Esophagus muscularis mucosa (tissue), 4 donors: ENCODE measurements around the gene PRR14.

Experiments
- EP300 ChIP-seq: sonication (generic); formaldehyde crosslinking; IDR thresholded peaks from one replicate; pipeline ENCODE4 v1.6.1; 2017; ENCODE audit warnings: antibody characterized with exemption
- POLR2A ChIP-seq: fragments of 450-650 bp; IDR thresholded peaks from one replicate; pipeline ENCODE4 v1.6.1; 2017; ENCODE audit warnings: antibody characterized with exemption, moderate library complexity, mild to moderate bottlenecking, low read depth
- POLR2AphosphoS5 ChIP-seq, 2 donors: sonication (generic); formaldehyde crosslinking; IDR thresholded peaks; one replicate each; pipeline ENCODE4 v1.6.1; 2017; ENCODE audit warnings: antibody characterized with exemption in 2 of 2
- TF ChIP-seq, protein P1 (sequence below), 3 experiments: fragments of 200-600 bp in 2 of 3; fragments of 450-650 bp in 1 of 3; sonication (generic) in 2 of 3; IDR thresholded peaks; one replicate each; pipeline ENCODE4 v1.5.1; 2017 to 2019; ENCODE audit warnings: antibody characterized with exemption in 3 of 3, mild to moderate bottlenecking in 2 of 3, moderate library complexity in 1 of 3

GRCh38 chr16:30663038-30663437, 12.3 kb downstream of the PRR14 start:
- TF ChIP-seq, protein P1, sequence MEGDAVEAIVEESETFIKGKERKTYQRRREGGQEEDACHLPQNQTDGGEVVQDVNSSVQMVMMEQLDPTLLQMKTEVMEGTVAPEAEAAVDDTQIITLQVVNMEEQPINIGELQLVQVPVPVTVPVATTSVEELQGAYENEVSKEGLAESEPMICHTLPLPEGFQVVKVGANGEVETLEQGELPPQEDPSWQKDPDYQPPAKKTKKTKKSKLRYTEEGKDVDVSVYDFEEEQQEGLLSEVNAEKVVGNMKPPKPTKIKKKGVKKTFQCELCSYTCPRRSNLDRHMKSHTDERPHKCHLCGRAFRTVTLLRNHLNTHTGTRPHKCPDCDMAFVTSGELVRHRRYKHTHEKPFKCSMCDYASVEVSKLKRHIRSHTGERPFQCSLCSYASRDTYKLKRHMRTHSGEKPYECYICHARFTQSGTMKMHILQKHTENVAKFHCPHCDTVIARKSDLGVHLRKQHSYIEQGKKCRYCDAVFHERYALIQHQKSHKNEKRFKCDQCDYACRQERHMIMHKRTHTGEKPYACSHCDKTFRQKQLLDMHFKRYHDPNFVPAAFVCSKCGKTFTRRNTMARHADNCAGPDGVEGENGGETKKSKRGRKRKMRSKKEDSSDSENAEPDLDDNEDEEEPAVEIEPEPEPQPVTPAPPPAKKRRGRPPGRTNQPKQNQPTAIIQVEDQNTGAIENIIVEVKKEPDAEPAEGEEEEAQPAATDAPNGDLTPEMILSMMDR (IDR thresholded peaks at IDR 0.05) = no peak
- TF ChIP-seq POLR2AphosphoS5 (IDR thresholded peaks at IDR 0.05) (no peak), POLR2A (no peak), EP300 (no peak)
